Hepatocyte (in vitro differentiated cells): ENCODE results near the gene NOX4.

Source experiments
- CTCF ChIP-seq: fragments of 200-600 bp; sonication (generic); IDR thresholded peaks from 2 replicates; pipeline ENCODE4 v1.5.1; 2016; ENCODE audit warnings: antibody characterized with exemption, mild to moderate bottlenecking; ENCODE audit not compliant: poor library complexity
- EZH2 ChIP-seq: fragments of 200-600 bp; sonication (generic); IDR thresholded peaks from 2 replicates; pipeline ENCODE4 v1.6.1; 2016; ENCODE audit warnings: antibody characterized with exemption, mild to moderate bottlenecking, borderline replicate concordance
- EZH2phosphoT487 ChIP-seq: fragments of 200-600 bp; sonication (generic); IDR thresholded peaks from one replicate; pipeline ENCODE4 v1.6.1; 2018; ENCODE audit warnings: antibody characterized with exemption, mild to moderate bottlenecking, low read depth, moderate library complexity; ENCODE audit not compliant: unreplicated experiment, severe bottlenecking

GRCh38 chr11:89405629-89406028 is 85.5 kb downstream of the NOX4 start:
- TF ChIP-seq EZH2 (no peak), CTCF (peak; percentile 21), EZH2phosphoT487 (no peak)
